Left lung (tissue), 10 donors: ENCODE results near the gene GPR89A. TPM values are rescaled to one million over a fixed set of nuclear protein-coding genes. Genes with fewer than 3 reads are reported as not detected.
"Not testable (repeated sequence)": the region's sequence is repeated elsewhere in the genome, so short reads cannot be mapped to it uniquely, and the experiment has no call there.

Experiments
- ATAC-seq: fragments of 200-7000 bp; cut with Tn5 transposase; one replicate; pipeline ENCODE4 v1.9.1; 2020; ENCODE audit warnings: moderate library complexity
- DNase-seq, 4 donors: peaks; one replicate each; pipeline ENCODE4 v3.0.0-alpha.2; 2013 to 2020
- H3K27ac ChIP-seq, 2 donors: fragments of 200-600 bp; sonication (generic) in 1 of 2; one replicate each; pipeline versions ENCODE4 v1.5.0 to v1.8.0; 2020 to 2021
- H3K27me3 ChIP-seq, 2 donors: fragments of 200-600 bp; sonication (generic) in 1 of 2; one replicate each; pipeline versions ENCODE4 v1.5.0 to v1.8.0; 2020 to 2021
- H3K36me3 ChIP-seq, 2 donors: fragments of 200-600 bp; sonication (generic) in 1 of 2; one replicate each; pipeline versions ENCODE4 v1.5.0 to v1.8.0; 2020 to 2021
- H3K4me1 ChIP-seq, 2 donors: fragments of 200-600 bp; one replicate each; pipeline ENCODE4 v1.8.0; 2021
- H3K4me3 ChIP-seq, 2 donors: fragments of 200-600 bp; sonication (generic) in 1 of 2; one replicate each; pipeline versions ENCODE4 v1.5.0 to v1.8.0; 2020 to 2021; ENCODE audit warnings: mild to moderate bottlenecking in 1 of 2
- H3K9me3 ChIP-seq, 2 donors: fragments of 200-600 bp; sonication (generic) in 1 of 2; one replicate each; pipeline versions ENCODE4 v1.5.0 to v1.8.0; 2020 to 2021
- intact Hi-C, 2 donors: fragments of 100-400 bp; cut with DNase I; formaldehyde crosslinking; loops; one replicate each; pipeline versions ENCODE4 v1.11.2 to v1.14.2; 2022
- polyA plus RNA-seq, 6 donors: library from polyadenylated mRNA; unstranded; fragments of 120-200 nt; gene quantifications; one replicate each; pipeline ENCODE4 v1.2.1, GENCODE V29; 2013; ENCODE audit not compliant: insufficient read length in 6 of 6
- total RNA-seq, 2 donors: library from RNA; stranded (reverse); fragmentation: NEBNext Ultra II Directional; extraction: Animal tissue kit (Norgen Biotek cat#: 25700); gene quantifications; one replicate each; pipeline ENCODE4 v1.2.1, GENCODE V29; 2021
- donor health status: DM: no; HTN: yes; CAD: no.
- donor health status: DM: no; HTN: no; CAD: no.

The GPR89A gene
- total and polyA plus RNA-seq, 8 donors = 14.5 to 45.5 (median 31.7) TPM

GRCh38 chr1:145610744-145611143 lies 3.0 kb downstream of the GPR89A start:
- ATAC-seq, H3K27ac ChIP-seq, H3K36me3 ChIP-seq, H3K27me3 ChIP-seq, H3K4me3 ChIP-seq, DNase-seq, intact Hi-C loops, H3K9me3 ChIP-seq: not testable (repeated sequence)
- peaks cover 0 to 11% of the 10 kb centered on the region in 2 donors for H3K4me1 ChIP-seq

- DNase-seq, H3K27ac ChIP-seq, H3K4me3 ChIP-seq, ATAC-seq, H3K36me3 ChIP-seq, H3K4me1 ChIP-seq, H3K27me3 ChIP-seq, intact Hi-C loops, H3K9me3 ChIP-seq: not testable (repeated sequence)
Measured at GRCh38 chr1:145620073-145620472, 12.3 kb downstream of the GPR89A start.

- ATAC-seq, H3K27ac ChIP-seq: not testable (repeated sequence)
Measured at GRCh38 chr1:145622177-145622576, 14.4 kb downstream of the GPR89A start.

GRCh38 chr1:145636237-145636636 lies 28.4 kb downstream of the GPR89A start:
- H3K4me3 ChIP-seq, H3K27me3 ChIP-seq, intact Hi-C loops, H3K9me3 ChIP-seq, H3K27ac ChIP-seq, H3K36me3 ChIP-seq, H3K4me1 ChIP-seq, ATAC-seq, DNase-seq: not testable (repeated sequence)

More at GRCh38 chr1:145622177-145622576, 14.4 kb downstream of the GPR89A start:
- H3K4me1 ChIP-seq, intact Hi-C loops, H3K36me3 ChIP-seq, H3K9me3 ChIP-seq, H3K4me3 ChIP-seq, DNase-seq, H3K27me3 ChIP-seq: not testable (repeated sequence)

GRCh38 chr1:145641886-145642285 lies 34.1 kb downstream of the GPR89A start:
- H3K27me3 ChIP-seq, H3K27ac ChIP-seq, DNase-seq, H3K36me3 ChIP-seq, H3K4me3 ChIP-seq, H3K4me1 ChIP-seq, intact Hi-C loops, H3K9me3 ChIP-seq, ATAC-seq: not testable (repeated sequence)

- H3K4me1 ChIP-seq, H3K27me3 ChIP-seq, H3K4me3 ChIP-seq, ATAC-seq, H3K9me3 ChIP-seq, DNase-seq, intact Hi-C loops, H3K27ac ChIP-seq, H3K36me3 ChIP-seq: not testable (repeated sequence)
Measured at GRCh38 chr1:145643990-145644389, 36.2 kb downstream of the GPR89A start.

- intact Hi-C loops, H3K36me3 ChIP-seq, H3K4me3 ChIP-seq, ATAC-seq, H3K27ac ChIP-seq, H3K4me1 ChIP-seq, DNase-seq, H3K9me3 ChIP-seq, H3K27me3 ChIP-seq: not testable (repeated sequence)
Measured at GRCh38 chr1:145656245-145656943, 48.6 kb downstream of the GPR89A start.

GRCh38 chr1:145662502-145662901 lies 54.7 kb downstream of the GPR89A start:
- H3K4me1 ChIP-seq, H3K4me3 ChIP-seq, ATAC-seq, H3K27me3 ChIP-seq, intact Hi-C loops, H3K9me3 ChIP-seq, H3K27ac ChIP-seq, H3K36me3 ChIP-seq, DNase-seq: not testable (repeated sequence)

GRCh38 chr1:145665015-145665414 lies 57.2 kb downstream of the GPR89A start:
- ATAC-seq, DNase-seq, H3K4me3 ChIP-seq, intact Hi-C loops, H3K9me3 ChIP-seq, H3K27me3 ChIP-seq, H3K27ac ChIP-seq, H3K4me1 ChIP-seq, H3K36me3 ChIP-seq: not testable (repeated sequence)

- H3K27me3 ChIP-seq, DNase-seq, H3K4me3 ChIP-seq, H3K36me3 ChIP-seq, ATAC-seq, intact Hi-C loops, H3K4me1 ChIP-seq, H3K9me3 ChIP-seq, H3K27ac ChIP-seq: not testable (repeated sequence)
Measured at GRCh38 chr1:145670995-145671745, 63.4 kb downstream of the GPR89A start.

GRCh38 chr1:145673217-145673616 lies 65.4 kb downstream of the GPR89A start:
- H3K4me3 ChIP-seq, H3K27me3 ChIP-seq, H3K36me3 ChIP-seq, DNase-seq, intact Hi-C loops, H3K4me1 ChIP-seq, H3K27ac ChIP-seq, ATAC-seq, H3K9me3 ChIP-seq: not testable (repeated sequence)

- not testable (repeated sequence) for ATAC-seq, DNase-seq
Measured at GRCh38 chr1:145684858-145685257, 77.1 kb downstream of the GPR89A start.

GRCh38 chr1:145686078-145686477 lies 78.3 kb downstream of the GPR89A start:
- H3K4me3 ChIP-seq, intact Hi-C loops, H3K27me3 ChIP-seq, H3K36me3 ChIP-seq, H3K9me3 ChIP-seq, DNase-seq, H3K27ac ChIP-seq: not testable (repeated sequence)
- ATAC-seq = peak; percentile 64
- peaks cover 0 to 15% of the 10 kb centered on the region in 2 donors for H3K4me1 ChIP-seq

More at GRCh38 chr1:145684858-145685257, 77.1 kb downstream of the GPR89A start:
- intact Hi-C loops, H3K27ac ChIP-seq, H3K4me3 ChIP-seq, H3K27me3 ChIP-seq, H3K4me1 ChIP-seq, H3K9me3 ChIP-seq, H3K36me3 ChIP-seq: not testable (repeated sequence)
